Activated CD4-positive, alpha-beta T cell treated with anti-CD3 and anti-CD28 coated beads, Interleukin-2, amount 10 ng/mL, durations not matched to agents 7 days and 5 days (primary cell): ENCODE results near the gene ERMARD. TPM values are rescaled to one million over a fixed set of nuclear protein-coding genes. Genes with fewer than 3 reads are reported as not detected.

Source experiments
- CTCF ChIA-PET: fragments of 350-600 bp; sonication (Branson Sonifier 250); formaldehyde crosslinking; loops from one replicate; lab custom pipeline; 2021; ENCODE audit warnings: antibody characterized with exemption; lab: Charles Lee
- POLR2A ChIA-PET: fragments of 350-600 bp; sonication (Branson Sonifier 250); formaldehyde crosslinking; loops from one replicate; lab custom pipeline; 2021; ENCODE audit warnings: antibody characterized with exemption; lab: Charles Lee
- DNase-seq: peaks from one replicate; pipeline ENCODE4 v3.0.0-alpha.2; 2020
- H3K27ac Mint-ChIP-seq: one replicate; pipeline ENCODE4 v1.8.0; 2021; ENCODE audit warnings: mild to moderate bottlenecking, moderate library complexity, mixed read lengths
- H3K27me3 Mint-ChIP-seq: one replicate; pipeline ENCODE4 v1.8.0; 2021; ENCODE audit warnings: mixed read lengths
- H3K36me3 Mint-ChIP-seq: one replicate; pipeline ENCODE4 v1.8.0; 2021; ENCODE audit warnings: low read depth, mixed read lengths
- H3K4me1 Mint-ChIP-seq: one replicate; pipeline ENCODE4 v1.8.0; 2021; ENCODE audit warnings: mixed read lengths
- H3K4me3 Mint-ChIP-seq: one replicate; pipeline ENCODE4 v1.8.0; 2021; ENCODE audit warnings: mild to moderate bottlenecking, moderate library complexity, mixed read lengths
- H3K9me3 Mint-ChIP-seq: one replicate; pipeline ENCODE4 v1.8.0; 2021; ENCODE audit warnings: mixed read lengths
- total RNA-seq, 2 experiments: library from RNA; stranded (reverse); gene quantifications; one replicate each; pipeline ENCODE4 v1.2.3, GENCODE V29; 2021

Gene ERMARD
- 10 to 100 TPM; 28.1 to 35.6 TPM for total RNA-seq

GRCh38 chr6:169751242-169752073 is at the start of gene ERMARD, which contains the start of gene DYNLT2:
ERMARD (plus strand) TSS chr6:169751622; CDS start chr6:169751658, 36 bp downstream.
DYNLT2 (minus strand) TSS chr6:169751572; CDS start chr6:169751458, 114 bp downstream.
- peak; percentile 94 for DNase-seq
- ChIA-PET CTCF (interaction anchor here (0.5 to 1.1 kb wide), 5 partner anchors 11 to 754 kb away, joined by 3 read pairs; no protein-coding TSS in a partner anchor), POLR2A (interaction anchor here (0.6 to 0.8 kb wide), 2 partner anchors 15 to 50 kb away, joined by 3 to 5 read pairs; no protein-coding TSS in a partner anchor)
- Mint-ChIP-seq H3K9me3 (peaks cover 2% of the 10 kb centered on the region), H3K4me3 (peak within 1 kb of the TSS; percentile 98), H3K36me3 (peaks cover 13% of the 10 kb centered on the region), H3K27me3 (no peaks in the 10 kb centered on the region), H3K27ac (peak within 1 kb of the TSS; percentile 100), H3K4me1 (peaks cover 38% of the 10 kb centered on the region)

GRCh38 chr6:169701954-169702839 is 49.2 kb upstream of the ERMARD start, which contains the start of the genes C6orf120 and WDR27:
C6orf120 (plus strand) TSS chr6:169702126; CDS start chr6:169702460, 334 bp downstream.
WDR27 (minus strand) TSS chr6:169702029; CDS start chr6:169689005, 13,024 bp downstream.
- POLR2A ChIA-PET = interaction anchor here (0.8 to 0.9 kb wide), 2 partner anchors 16 to 102 kb away, joined by 3 read pairs; no protein-coding TSS in a partner anchor
- peak; percentile 97 for DNase-seq
- Mint-ChIP-seq H3K4me3 (peak within 1 kb of the TSS; percentile 87), H3K27me3 (no peaks in the 10 kb centered on the region), H3K9me3 (no peaks in the 10 kb centered on the region), H3K36me3 (peaks cover 21% of the 10 kb centered on the region), H3K4me1 (peaks cover 49% of the 10 kb centered on the region), H3K27ac (peak within 1 kb of the TSS; percentile 93)
- CTCF ChIA-PET = interaction anchor here (0.8 to 2.6 kb wide), 5 partner anchors 10 to 815 kb away, joined by 3 to 11 read pairs (median 3); no protein-coding TSS in a partner anchor

- no peaks in the 10 kb centered on the region for H3K9me3 Mint-ChIP-seq
- ChIA-PET CTCF (interaction anchor here (1.2 to 2.6 kb wide), 2 partner anchors 12 to 22 kb away, joined by 3 to 11 read pairs; no protein-coding TSS in a partner anchor), POLR2A (interaction anchor here (0.9 kb wide), 1 partner anchor 15 kb away, joined by 3 read pairs; no protein-coding TSS in a partner anchor)
- no peak for DNase-seq
- no peaks in the 10 kb centered on the region for H3K27me3 Mint-ChIP-seq
- H3K27ac Mint-ChIP-seq = peak overlapping the region; percentile 93
- H3K4me3 Mint-ChIP-seq = peak overlapping the region; percentile 86
- H3K36me3 Mint-ChIP-seq = peaks cover 21% of the 10 kb centered on the region
- peaks cover 50% of the 10 kb centered on the region for H3K4me1 Mint-ChIP-seq
These were observed 48.6 kb upstream of the ERMARD start for GRCh38 chr6:169702840-169703246.

- Mint-ChIP-seq H3K4me3 (no peak overlapping the region), H3K27ac (no peak overlapping the region), H3K4me1 (peaks cover 34% of the 10 kb centered on the region), H3K9me3 (no peaks in the 10 kb centered on the region), H3K36me3 (peaks cover 35% of the 10 kb centered on the region), H3K27me3 (no peaks in the 10 kb centered on the region)
- DNase-seq = no peak
- POLR2A ChIA-PET = no interaction called here
- CTCF ChIA-PET = interaction anchor here (1.2 to 1.9 kb wide), 2 partner anchors 14 to 17 kb away, joined by 3 to 5 read pairs; partner anchors contain the start of gene PHF10
These were observed 43.6 kb upstream of the ERMARD start for GRCh38 chr6:169707772-169708171.

- H3K9me3 Mint-ChIP-seq = no peaks in the 10 kb centered on the region
- ChIA-PET CTCF (interaction anchor here (1.1 to 1.9 kb wide), 3 partner anchors 8 to 80 kb away, joined by 3 to 5 read pairs (median 3); no protein-coding TSS in a partner anchor), POLR2A (no interaction called here)
- peaks cover 34% of the 10 kb centered on the region for H3K36me3 Mint-ChIP-seq
- no peaks in the 10 kb centered on the region for H3K27me3 Mint-ChIP-seq
- H3K27ac Mint-ChIP-seq = no peak overlapping the region
- H3K4me3 Mint-ChIP-seq = no peak overlapping the region
- peaks cover 19% of the 10 kb centered on the region for H3K4me1 Mint-ChIP-seq
- DNase-seq = no peak
These were observed 42.1 kb upstream of the ERMARD start for GRCh38 chr6:169709293-169709692.

- no peak for DNase-seq
- POLR2A ChIA-PET = interaction anchor here (0.7 kb wide), 1 partner anchor 502 kb away, joined by 3 read pairs; no protein-coding TSS in a partner anchor
- H3K27ac Mint-ChIP-seq = no peak overlapping the region
- CTCF ChIA-PET = interaction anchor here (1.2 kb wide), 1 partner anchor 80 kb away, joined by 3 read pairs; no protein-coding TSS in a partner anchor
- H3K27me3 Mint-ChIP-seq = no peaks in the 10 kb centered on the region
- peaks cover 14% of the 10 kb centered on the region for H3K4me1 Mint-ChIP-seq
- H3K9me3 Mint-ChIP-seq = no peaks in the 10 kb centered on the region
- H3K4me3 Mint-ChIP-seq = no peak overlapping the region
- H3K36me3 Mint-ChIP-seq = peaks cover 35% of the 10 kb centered on the region
These were observed 41.4 kb upstream of the ERMARD start for GRCh38 chr6:169710009-169710408.

- peaks cover 33% of the 10 kb centered on the region for H3K36me3 Mint-ChIP-seq
- DNase-seq = no peak
- H3K27ac Mint-ChIP-seq = no peak overlapping the region
- peaks cover 4% of the 10 kb centered on the region for H3K4me1 Mint-ChIP-seq
- no peaks in the 10 kb centered on the region for H3K9me3 Mint-ChIP-seq
- no peak overlapping the region for H3K4me3 Mint-ChIP-seq
- CTCF ChIA-PET = interaction anchor here (2.0 kb wide), 1 partner anchor 11 kb away, joined by 11 read pairs; the partner anchor contains the start of genes C6orf120 and WDR27
- no peaks in the 10 kb centered on the region for H3K27me3 Mint-ChIP-seq
- POLR2A ChIA-PET = no interaction called here
These were observed 37.2 kb upstream of the ERMARD start for GRCh38 chr6:169714178-169714577.

- peaks cover 32% of the 10 kb centered on the region for H3K36me3 Mint-ChIP-seq
- CTCF ChIA-PET = interaction anchor here (2.0 kb wide), 1 partner anchor 12 kb away, joined by 11 read pairs; the partner anchor contains the start of genes C6orf120 and WDR27
- POLR2A ChIA-PET = no interaction called here
These were observed 36.8 kb upstream of the ERMARD start for GRCh38 chr6:169714595-169714994.

GRCh38 chr6:169719117-169719516 is 32.3 kb upstream of the ERMARD start:
- POLR2A ChIA-PET = no interaction called here

More at GRCh38 chr6:169714595-169714994, 36.8 kb upstream of the ERMARD start:
- H3K4me1 Mint-ChIP-seq = peaks cover 8% of the 10 kb centered on the region
- no peaks in the 10 kb centered on the region for H3K9me3 Mint-ChIP-seq
- H3K4me3 Mint-ChIP-seq = no peak overlapping the region
- H3K27ac Mint-ChIP-seq = no peak overlapping the region
- no peaks in the 10 kb centered on the region for H3K27me3 Mint-ChIP-seq
- no peak for DNase-seq

GRCh38 chr6:169720207-169720855 is 31.1 kb upstream of the ERMARD start:
- Mint-ChIP-seq H3K36me3 (peaks cover 13% of the 10 kb centered on the region), H3K4me1 (peaks cover 31% of the 10 kb centered on the region), H3K4me3 (no peak overlapping the region), H3K27me3 (peaks cover 4% of the 10 kb centered on the region), H3K9me3 (no peaks in the 10 kb centered on the region), H3K27ac (no peak overlapping the region)
- POLR2A ChIA-PET = no interaction called here
- CTCF ChIA-PET = interaction anchor here (0.7 to 1.3 kb wide), 2 partner anchors 34 to 69 kb away, joined by 3 read pairs; no protein-coding TSS in a partner anchor
- DNase-seq = no peak

More at GRCh38 chr6:169719117-169719516, 32.3 kb upstream of the ERMARD start:
- H3K27me3 Mint-ChIP-seq = no peaks in the 10 kb centered on the region
- H3K27ac Mint-ChIP-seq = no peak overlapping the region
- peaks cover 21% of the 10 kb centered on the region for H3K36me3 Mint-ChIP-seq
- no peaks in the 10 kb centered on the region for H3K9me3 Mint-ChIP-seq
- H3K4me1 Mint-ChIP-seq = peaks cover 26% of the 10 kb centered on the region
- no peak for DNase-seq
- CTCF ChIA-PET = interaction anchor here (1.3 kb wide), 1 partner anchor 71 kb away, joined by 3 read pairs; no protein-coding TSS in a partner anchor
- no peak overlapping the region for H3K4me3 Mint-ChIP-seq
